ENCODE results near the gene GPC1. TPM values are rescaled to one million over a fixed set of nuclear protein-coding genes. Genes with fewer than 3 reads are reported as not detected.

GPC1 gene
- total RNA-seq, 2 experiments from 2014 or later, result 0.83 to 1.2 TPM

GRCh38 chr2:240392084-240392947, 43.1 kb upstream of the GPC1 start:
- ChIA-PET POLR2A (no interaction called here), CTCF (no interaction called here)
- no peaks in the 10 kb centered on the region for H3K27me3 Mint-ChIP-seq
- ATAC-seq, result no peak
- intact Hi-C loops (cut with micrococcal nuclease), result no loop called here
- no peak overlapping the region for H3K27ac Mint-ChIP-seq
- no peak for TF ChIP-seq CTCF (IDR thresholded peaks at IDR 0.05)
- no peak for DNase-seq
- H3K9me3 Mint-ChIP-seq, result no peaks in the 10 kb centered on the region
- H3K36me3 Mint-ChIP-seq (ENCODE audit: low read depth), result no peaks in the 10 kb centered on the region
- H3K4me1 Mint-ChIP-seq (ENCODE audit: low read depth), result peaks cover 6% of the 10 kb centered on the region
- no peak overlapping the region for H3K4me3 Mint-ChIP-seq

- no peak overlapping the region for H3K27ac Mint-ChIP-seq
- no peak for TF ChIP-seq CTCF (IDR thresholded peaks at IDR 0.05)
- no peaks in the 10 kb centered on the region for H3K9me3 Mint-ChIP-seq
- H3K36me3 Mint-ChIP-seq (ENCODE audit: low read depth), result no peaks in the 10 kb centered on the region
- ATAC-seq (no peak), DNase-seq (no peak)
- intact Hi-C loops (cut with micrococcal nuclease), result no loop called here
- ChIA-PET CTCF (no interaction called here), POLR2A (no interaction called here)
- H3K4me1 Mint-ChIP-seq (ENCODE audit: low read depth), result peaks cover 6% of the 10 kb centered on the region
- no peak overlapping the region for H3K4me3 Mint-ChIP-seq
- H3K27me3 Mint-ChIP-seq, result no peaks in the 10 kb centered on the region
Measured at GRCh38 chr2:240392948-240393830, 42.3 kb upstream of the GPC1 start.

- no peaks in the 10 kb centered on the region for H3K27me3 Mint-ChIP-seq
- H3K36me3 Mint-ChIP-seq (ENCODE audit: low read depth), result no peaks in the 10 kb centered on the region
- DNase-seq, result no peak
- no peak for ATAC-seq
- intact Hi-C loops (cut with micrococcal nuclease), result no loop called here
- H3K9me3 Mint-ChIP-seq, result no peaks in the 10 kb centered on the region
- H3K27ac Mint-ChIP-seq, result no peak overlapping the region
- no peak overlapping the region for H3K4me3 Mint-ChIP-seq
- no peak for TF ChIP-seq CTCF (IDR thresholded peaks at IDR 0.05)
- H3K4me1 Mint-ChIP-seq (ENCODE audit: low read depth), result peaks cover 6% of the 10 kb centered on the region
- ChIA-PET POLR2A (no interaction called here), CTCF (no interaction called here)
Measured at GRCh38 chr2:240393831-240394410, 41.5 kb upstream of the GPC1 start.

GRCh38 chr2:240394549-240394948, 40.9 kb upstream of the GPC1 start:
- ATAC-seq (no peak), DNase-seq (no peak)
- peaks cover 6% of the 10 kb centered on the region for H3K4me1 Mint-ChIP-seq (ENCODE audit: low read depth)
- ChIA-PET CTCF (no interaction called here), POLR2A (no interaction called here)
- intact Hi-C loops (cut with micrococcal nuclease), result no loop called here
- no peak overlapping the region for H3K27ac Mint-ChIP-seq
- H3K27me3 Mint-ChIP-seq, result no peaks in the 10 kb centered on the region
- no peaks in the 10 kb centered on the region for H3K9me3 Mint-ChIP-seq
- no peaks in the 10 kb centered on the region for H3K36me3 Mint-ChIP-seq (ENCODE audit: low read depth)
- no peak overlapping the region for H3K4me3 Mint-ChIP-seq
- TF ChIP-seq CTCF (IDR thresholded peaks at IDR 0.05), result no peak

Data from activated CD8-positive, alpha-beta T cell treated with anti-CD3 and anti-CD28 coated beads for 36 hours (primary cell).